A172 (cell line): ENCODE results near the gene WDR17. TPM values are rescaled to one million over a fixed set of nuclear protein-coding genes. Genes with fewer than 3 reads are reported as not detected.

Experiments
- DNase-seq: peaks from one replicate; pipeline ENCODE4 v3.0.0-alpha.2; 2015; ENCODE audit warnings: low spot score
- total RNA-seq: library from RNA; depleted of rRNA; stranded (reverse); fragments of >200 nt; shearing (Covaris generic); gene quantifications from 2 replicates; pipeline ENCODE4 v1.2.3, GENCODE V29; 2014; rRNA removed

WDR17 gene
- total RNA-seq: 2.5 and 3.3 TPM in 2 replicates

GRCh38 chr4:176065435-176066291, at the start of gene WDR17:
TSS of gene WDR17 (plus strand) at chr4:176065841. CDS start at chr4:176111581, 45,740 bp downstream.
- DNase-seq: peak; percentile 82

GRCh38 chr4:176016601-176017000, 49.0 kb upstream of the WDR17 start:
- DNase-seq: no peak

GRCh38 chr4:176020481-176021085, 45.1 kb upstream of the WDR17 start:
- no peak for DNase-seq

- DNase-seq: no peak
These were observed 35.2 kb upstream of the WDR17 start for GRCh38 chr4:176030391-176030790.

GRCh38 chr4:176031922-176032321, 33.7 kb upstream of the WDR17 start:
- no peak for DNase-seq

- no peak for DNase-seq
These were observed 33.2 kb upstream of the WDR17 start for GRCh38 chr4:176032454-176032853.

GRCh38 chr4:176034499-176034898, 31.1 kb upstream of the WDR17 start:
- DNase-seq: peak; percentile 21

GRCh38 chr4:176034936-176035335, 30.7 kb upstream of the WDR17 start:
- no peak for DNase-seq

- no peak for DNase-seq
These were observed 28.9 kb upstream of the WDR17 start for GRCh38 chr4:176036585-176037205.

GRCh38 chr4:176038789-176039188, 26.9 kb upstream of the WDR17 start:
- no peak for DNase-seq

GRCh38 chr4:176042195-176042594, 23.4 kb upstream of the WDR17 start:
- no peak for DNase-seq

GRCh38 chr4:176043838-176044588, 21.6 kb upstream of the WDR17 start:
- no peak for DNase-seq

GRCh38 chr4:176044589-176044951, 21.1 kb upstream of the WDR17 start:
- DNase-seq: no peak

- DNase-seq: no peak
These were observed 17.0 kb upstream of the WDR17 start for GRCh38 chr4:176048631-176049030.

- DNase-seq: no peak
These were observed 12.9 kb upstream of the WDR17 start for GRCh38 chr4:176052744-176053143.

GRCh38 chr4:176053785-176054184, 11.9 kb upstream of the WDR17 start:
- DNase-seq: no peak

GRCh38 chr4:176054942-176055341, 10.7 kb upstream of the WDR17 start:
- no peak for DNase-seq

GRCh38 chr4:176063718-176064117, 1.9 kb upstream of the WDR17 start:
- DNase-seq: no peak

GRCh38 chr4:176064539-176064938, 1.1 kb upstream of the WDR17 start:
- no peak for DNase-seq

- DNase-seq: no peak
These were observed 1.1 kb downstream of the WDR17 start for GRCh38 chr4:176066757-176067156.

GRCh38 chr4:176077561-176077960, 11.9 kb downstream of the WDR17 start:
- DNase-seq: no peak

GRCh38 chr4:176084769-176085168, 19.1 kb downstream of the WDR17 start:
- DNase-seq: no peak
